HG03442 (cell line): Measurements from ENCODE around the gene PLXNB2.

Experiments used
- ATAC-seq: cut with Tn5 transposase; IDR thresholded peaks from one replicate; pipeline ENCODE4 v1.9.1; 2021; ENCODE audit warnings: mild to moderate bottlenecking, moderate library complexity; ENCODE audit not compliant: unreplicated experiment

The PLXNB2 gene

GRCh38 chr22:50299785-50300619 is 7.4 kb downstream of the PLXNB2 start:
- no peak for ATAC-seq

GRCh38 chr22:50298937-50299784 is 8.3 kb downstream of the PLXNB2 start:
- no peak for ATAC-seq

GRCh38 chr22:50298266-50298637 is 9.2 kb downstream of the PLXNB2 start:
- ATAC-seq: no peak

GRCh38 chr22:50297510-50298265 is 9.8 kb downstream of the PLXNB2 start:
- no peak for ATAC-seq

- ATAC-seq: no peak
These were observed 10.6 kb downstream of the PLXNB2 start for GRCh38 chr22:50296658-50297490.

- ATAC-seq: no peak
These were observed 13.2 kb downstream of the PLXNB2 start for GRCh38 chr22:50294319-50294656.

- no peak for ATAC-seq
These were observed 13.8 kb downstream of the PLXNB2 start for GRCh38 chr22:50293441-50294318.

- ATAC-seq: no peak
These were observed 14.6 kb downstream of the PLXNB2 start for GRCh38 chr22:50292643-50293440.

GRCh38 chr22:50289942-50290630 is 17.4 kb downstream of the PLXNB2 start:
- ATAC-seq: no peak

GRCh38 chr22:50289151-50289941 is 18.1 kb downstream of the PLXNB2 start:
- no peak for ATAC-seq

- no peak for ATAC-seq
These were observed 19.7 kb downstream of the PLXNB2 start for GRCh38 chr22:50287731-50288130.

GRCh38 chr22:50286701-50287318 is 20.6 kb downstream of the PLXNB2 start:
- ATAC-seq: no peak

- no peak for ATAC-seq
These were observed 21.2 kb downstream of the PLXNB2 start for GRCh38 chr22:50286275-50286674.

- ATAC-seq: no peak
These were observed 21.7 kb downstream of the PLXNB2 start for GRCh38 chr22:50285568-50286229.

- ATAC-seq: no peak
These were observed 23.0 kb downstream of the PLXNB2 start for GRCh38 chr22:50284479-50284878.

- no peak for ATAC-seq
These were observed 23.6 kb downstream of the PLXNB2 start for GRCh38 chr22:50283821-50284220.
